Common myeloid progenitor, CD34-positive (primary cell): ENCODE data around the gene NUAK2.

Experiments used
- CTCF ChIA-PET: fragments of 350-600 bp; sonication (Branson Sonifier 250); formaldehyde crosslinking; loops from one replicate; lab custom pipeline; 2021; ENCODE audit warnings: antibody characterized with exemption; lab: Charles Lee
- POLR2A ChIA-PET: fragments of 350-600 bp; sonication (Branson Sonifier 250); formaldehyde crosslinking; loops from one replicate; lab custom pipeline; 2021; ENCODE audit warnings: antibody characterized with exemption; lab: Charles Lee
- DNase-seq, 3 donors: peaks; one replicate each; pipeline versions ENCODE4 v3.0.0 to v3.0.0-alpha.2; 2013
- H3K27ac ChIP-seq, 2 experiments: 1 replicate in 1 of 2; 2 replicates in 1 of 2; pipeline ENCODE4 v1.7.0; 2013; ENCODE audit warnings: inconsistent platforms in 2 of 2, low read length in 2 of 2, mild to moderate bottlenecking in 2 of 2, low read depth in 1 of 2, moderate library complexity in 1 of 2; ENCODE audit not compliant: severe bottlenecking in 2 of 2, insufficient read depth in 1 of 2, poor library complexity in 1 of 2
- H3K27me3 ChIP-seq, 5 experiments: replicated peaks in 2 of 5; 1 replicate in 3 of 5; 2 replicates in 2 of 5; pipeline versions ENCODE4 v1.6.1 to v1.7.0; 2013; ENCODE audit warnings: low read length in 4 of 5, mild to moderate bottlenecking in 2 of 5, moderate library complexity in 2 of 5, inconsistent platforms in 1 of 5; ENCODE audit not compliant: insufficient read depth in 5 of 5, control insufficient read depth in 4 of 5
- H3K36me3 ChIP-seq, 4 experiments: 1 replicate in 2 of 4; 2 replicates in 2 of 4; pipeline versions ENCODE4 v1.6.1 to v1.7.0; 2013; ENCODE audit warnings: low read length in 3 of 4, control low read depth in 1 of 4, mild to moderate bottlenecking in 1 of 4; ENCODE audit not compliant: control insufficient read depth in 4 of 4, insufficient read depth in 4 of 4
- H3K4me1 ChIP-seq, 4 experiments: 1 replicate in 3 of 4; 2 replicates in 1 of 4; pipeline versions ENCODE4 v1.6.1 to v1.7.1; 2013; ENCODE audit warnings: low read length in 3 of 4, mild to moderate bottlenecking in 3 of 4, control low read depth in 1 of 4, inconsistent platforms in 1 of 4, moderate library complexity in 1 of 4; ENCODE audit not compliant: control insufficient read depth in 4 of 4, insufficient read depth in 4 of 4; ENCODE audit errors: control extremely low read depth in 1 of 4
- H3K4me3 ChIP-seq, 7 experiments: 1 replicate in 4 of 7; 2 replicates in 3 of 7; pipeline versions ENCODE4 v1.5.1 to v1.7.0; 2013; ENCODE audit warnings: mild to moderate bottlenecking in 7 of 7, low read length in 6 of 7, moderate library complexity in 6 of 7, inconsistent platforms in 2 of 7, low read depth in 2 of 7, control low read depth in 1 of 7; ENCODE audit not compliant: insufficient read depth in 4 of 7, control insufficient read depth in 1 of 7; ENCODE audit errors: extremely low read depth in 1 of 7
- H3K9me3 ChIP-seq, 5 experiments: 1 replicate in 4 of 5; 2 replicates in 1 of 5; pipeline versions ENCODE4 v1.6.1 to v1.7.1; 2013; ENCODE audit warnings: low read length in 4 of 5, mild to moderate bottlenecking in 2 of 5, inconsistent platforms in 1 of 5, low read depth in 1 of 5, moderate library complexity in 1 of 5; ENCODE audit not compliant: control insufficient read depth in 4 of 5, insufficient read depth in 2 of 5; ENCODE audit errors: control extremely low read depth in 1 of 5
- WGBS: methylation state at CpG from one replicate; pipeline ENCODE4 v1.1.5; 2013; ENCODE audit not compliant: insufficient coverage; 5-methylcytosine and 5-hydroxymethylcytosine counted together

NUAK2 gene

DNA sequence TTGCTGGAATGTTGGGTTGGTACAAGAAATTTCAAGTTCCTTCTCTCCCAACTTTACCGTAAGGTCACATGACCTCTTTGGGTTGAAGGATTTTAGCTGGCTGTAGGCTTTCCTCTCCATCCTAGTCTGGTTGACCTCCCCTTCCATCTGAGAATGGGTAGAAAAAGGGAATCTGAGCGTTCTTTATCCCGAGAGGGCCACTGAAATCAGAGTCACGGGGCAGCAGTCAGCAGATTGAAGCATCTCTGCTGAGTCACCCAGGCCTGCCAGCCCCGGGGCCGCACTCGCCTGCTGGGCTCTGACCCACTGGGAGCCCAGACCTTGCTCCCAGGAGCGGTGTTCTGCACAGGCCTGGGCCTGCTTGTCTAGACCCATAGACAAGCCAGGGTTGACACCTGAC, 62.8 kb downstream of the NUAK2 start:
- no peak for DNase-seq
- POLR2A ChIA-PET = no interaction called here
- H3K36me3 ChIP-seq = no peaks in the 10 kb centered on the region
- H3K4me3 ChIP-seq = no peak overlapping the region
- H3K27ac ChIP-seq = no peak overlapping the region
- CTCF ChIA-PET = interaction anchor here (1.3 to 38.2 kb wide), 10 partner anchors 9 to 270 kb away, joined by 3 to 1168 read pairs (median 24); partner anchors contain the start of genes NUAK2, RBBP5 and TMCC2
- WGBS = 94% methylated on average over 6 of the region's 8 CpGs
- H3K9me3 ChIP-seq = no peaks in the 10 kb centered on the region
- H3K4me1 ChIP-seq = peaks cover 3 to 43% (median 28%) of the 10 kb centered on the region in 4 experiments
- peaks cover 0 to 28% (median 11%) of the 10 kb centered on the region in 5 experiments for H3K27me3 ChIP-seq

- no peaks in the 10 kb centered on the region for H3K9me3 ChIP-seq
- 90% methylated on average over 5 of the region's 7 CpGs for WGBS
- ChIA-PET POLR2A (no interaction called here), CTCF (interaction anchor here (1.3 to 38.2 kb wide), 10 partner anchors 16 to 269 kb away, joined by 3 to 1168 read pairs (median 24); partner anchors contain the start of genes NUAK2, RBBP5 and TMCC2)
- no peak for DNase-seq
- peaks cover 3 to 40% (median 24%) of the 10 kb centered on the region in 4 experiments for H3K4me1 ChIP-seq
- no peak overlapping the region for H3K27ac ChIP-seq
- H3K4me3 ChIP-seq = no peak overlapping the region
- peaks cover 0 to 28% (median 11%) of the 10 kb centered on the region in 5 experiments for H3K27me3 ChIP-seq
- no peaks in the 10 kb centered on the region for H3K36me3 ChIP-seq
Observed at GRCh38 chr1:205258261-205258691, 63.3 kb downstream of the NUAK2 start.

- Histone ChIP-seq H3K36me3 (no peaks in the 10 kb centered on the region), H3K4me1 (peaks cover 3 to 34% (median 19%) of the 10 kb centered on the region in 4 experiments), H3K27ac (no peak overlapping the region), H3K27me3 (peaks cover 0 to 24% (median 11%) of the 10 kb centered on the region in 5 experiments), H3K4me3 (no peak overlapping the region), H3K9me3 (no peaks in the 10 kb centered on the region)
- ChIA-PET CTCF (interaction anchor here (1.2 to 38.2 kb wide), 11 partner anchors 16 to 273 kb away, joined by 3 to 1168 read pairs (median 11); partner anchors contain the start of genes NUAK2, RBBP5 and TMCC2), POLR2A (no interaction called here)
- no peak for DNase-seq
- WGBS = 97% methylated on average over 2 of the region's 2 CpGs
Observed at GRCh38 chr1:205257735-205258134, 63.8 kb downstream of the NUAK2 start.

GRCh38 chr1:205256951-205257625, 64.5 kb downstream of the NUAK2 start:
- Histone ChIP-seq H3K27me3 (peaks cover 0 to 18% (median 9%) of the 10 kb centered on the region in 5 experiments), H3K4me1 (peaks cover 3 to 28% (median 12%) of the 10 kb centered on the region in 4 experiments), H3K4me3 (no peak overlapping the region), H3K9me3 (no peaks in the 10 kb centered on the region), H3K36me3 (no peaks in the 10 kb centered on the region), H3K27ac (no peak overlapping the region)
- over 99% methylated on average over 19 of the region's 19 CpGs for WGBS
- CTCF ChIA-PET = interaction anchor here (0.5 to 38.2 kb wide), 29 partner anchors 9 to 450 kb away, joined by 3 to 1168 read pairs (median 7); partner anchors contain the start of genes NUAK2, RBBP5 and TMCC2
- DNase-seq = no peak
- POLR2A ChIA-PET = interaction anchor here (1.1 kb wide), 1 partner anchor 27 kb away, joined by 3 read pairs; no protein-coding TSS in a partner anchor

DNA sequence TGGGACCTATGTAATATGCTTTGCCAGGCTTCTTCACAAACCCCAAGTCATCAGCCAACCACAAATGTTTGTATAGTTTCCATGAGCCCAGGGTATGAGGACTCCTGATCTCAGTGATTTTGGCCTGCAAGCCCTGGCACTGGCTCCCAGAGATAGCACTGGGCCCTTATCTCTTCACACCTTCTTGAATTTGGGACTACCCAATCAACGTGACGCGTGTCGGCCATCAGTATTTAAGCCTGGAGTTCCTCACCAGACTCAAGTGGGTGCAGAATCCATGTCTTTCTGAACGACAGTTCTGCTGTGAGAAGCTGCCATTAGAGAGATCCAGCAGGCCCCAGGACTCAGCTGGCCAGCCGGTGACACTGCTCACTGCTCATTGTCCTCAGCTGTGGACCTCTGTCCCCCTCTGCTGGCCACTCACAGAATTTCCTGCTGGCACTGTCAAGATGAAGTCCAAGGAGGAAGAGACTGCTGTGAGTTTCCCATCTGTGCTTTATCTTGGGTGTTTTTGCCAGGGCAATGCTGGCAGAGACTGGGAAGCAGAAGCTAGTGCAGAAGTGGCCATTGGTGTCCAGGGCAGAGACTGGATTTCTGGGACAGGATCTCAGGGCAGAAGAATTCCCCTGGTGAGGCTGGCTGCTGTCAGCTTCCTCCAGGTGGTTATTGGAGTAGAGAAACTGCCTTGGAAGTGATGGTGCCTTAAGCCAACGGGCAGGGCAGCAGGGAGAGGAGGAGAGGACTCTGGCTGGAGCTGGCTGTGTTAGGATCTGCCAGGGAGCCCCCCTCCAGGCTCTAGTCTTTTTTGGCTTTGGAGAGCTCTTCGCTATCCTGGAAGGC, 65.4 kb downstream of the NUAK2 start:
- ChIA-PET POLR2A (interaction anchor here (0.6 to 1.1 kb wide), 4 partner anchors 18 to 136 kb away, joined by 3 to 4 read pairs (median 3); no protein-coding TSS in a partner anchor), CTCF (interaction anchor here (0.7 to 38.2 kb wide), 39 partner anchors 10 to 449 kb away, joined by 3 to 1168 read pairs (median 5); partner anchors contain the start of genes NUAK2 and TMCC2)
- H3K4me1 ChIP-seq = peaks cover 0 to 19% (median 3%) of the 10 kb centered on the region in 4 experiments
- no peaks in the 10 kb centered on the region for H3K9me3 ChIP-seq
- WGBS = 15% methylated on average over 6 of the region's 8 CpGs
- peak overlapping the region in 1 of 2 experiments; percentile 46 for H3K27ac ChIP-seq
- H3K27me3 ChIP-seq = peaks cover 0 to 12% (median 4%) of the 10 kb centered on the region in 5 experiments
- DNase-seq = peak; percentile 83 to 94 (median 93)
- no peak overlapping the region for H3K4me3 ChIP-seq
- no peaks in the 10 kb centered on the region for H3K36me3 ChIP-seq
